Loucy (cell line): Measurements from ENCODE around the gene SEMA4C.

Experiments used
- CTCF ChIP-seq: fragments of 200-600 bp; sonication (generic); conservative IDR thresholded peaks from 2 replicates; pipeline ENCODE4 v1.5.1; 2014; ENCODE audit warnings: mild to moderate bottlenecking, antibody characterized with exemption, low read length
- EZH2phosphoT487 ChIP-seq: fragments of 200-600 bp; IDR thresholded peaks from 2 replicates; pipeline ENCODE4 v1.6.1; 2018; ENCODE audit warnings: antibody characterized with exemption, mild to moderate bottlenecking, moderate library complexity, borderline replicate concordance

GRCh38 chr2:96899413-96899741 lies 29.5 kb upstream of the SEMA4C start:
- no peak for TF ChIP-seq CTCF
- no peak for TF ChIP-seq EZH2phosphoT487
